Peyer's patch (tissue), 4 donors: ENCODE data around the gene LPO.

Source experiments
- POLR2A ChIP-seq, 2 donors: fragments of 450-650 bp; IDR thresholded peaks; one replicate each; pipeline ENCODE4 v1.5.1; 2017; ENCODE audit warnings: antibody characterized with exemption in 2 of 2, mild to moderate bottlenecking in 2 of 2, moderate library complexity in 2 of 2
- TF ChIP-seq, protein P1 (sequence below), 6 experiments: fragments of 450-650 bp in 4 of 6; fragments of 200-600 bp in 2 of 6; sonication (generic) in 1 of 6; IDR thresholded peaks; one replicate each; pipeline ENCODE4 v1.5.1; 2017 to 2019; ENCODE audit warnings: antibody characterized with exemption in 6 of 6, mild to moderate bottlenecking in 3 of 6, moderate library complexity in 1 of 6

GRCh38 chr17:58307468-58308172 lies 69.2 kb downstream of the LPO start:
- TF ChIP-seq, protein P1, sequence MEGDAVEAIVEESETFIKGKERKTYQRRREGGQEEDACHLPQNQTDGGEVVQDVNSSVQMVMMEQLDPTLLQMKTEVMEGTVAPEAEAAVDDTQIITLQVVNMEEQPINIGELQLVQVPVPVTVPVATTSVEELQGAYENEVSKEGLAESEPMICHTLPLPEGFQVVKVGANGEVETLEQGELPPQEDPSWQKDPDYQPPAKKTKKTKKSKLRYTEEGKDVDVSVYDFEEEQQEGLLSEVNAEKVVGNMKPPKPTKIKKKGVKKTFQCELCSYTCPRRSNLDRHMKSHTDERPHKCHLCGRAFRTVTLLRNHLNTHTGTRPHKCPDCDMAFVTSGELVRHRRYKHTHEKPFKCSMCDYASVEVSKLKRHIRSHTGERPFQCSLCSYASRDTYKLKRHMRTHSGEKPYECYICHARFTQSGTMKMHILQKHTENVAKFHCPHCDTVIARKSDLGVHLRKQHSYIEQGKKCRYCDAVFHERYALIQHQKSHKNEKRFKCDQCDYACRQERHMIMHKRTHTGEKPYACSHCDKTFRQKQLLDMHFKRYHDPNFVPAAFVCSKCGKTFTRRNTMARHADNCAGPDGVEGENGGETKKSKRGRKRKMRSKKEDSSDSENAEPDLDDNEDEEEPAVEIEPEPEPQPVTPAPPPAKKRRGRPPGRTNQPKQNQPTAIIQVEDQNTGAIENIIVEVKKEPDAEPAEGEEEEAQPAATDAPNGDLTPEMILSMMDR (IDR thresholded peaks at IDR 0.05), result no peak
- no peak for TF ChIP-seq POLR2A (IDR thresholded peaks at IDR 0.05)
